IMR-90 (cell line): ENCODE results near the gene HDAC9. TPM values are rescaled to one million over a fixed set of nuclear protein-coding genes. Genes with fewer than 3 reads are reported as not detected.
A peak's percentile ranks its signal among the peaks of the same experiment; 100 is the strongest.

Experiments
- ATAC-seq: fragments of 200-7000 bp; cut with Tn5 transposase; 2 replicates; pipeline ENCODE4 v1.9.1; 2020; ENCODE audit warnings: low read depth, mild to moderate bottlenecking, moderate library complexity
- BruUV-seq: library from RNA; stranded (reverse); fragments of 400-500 nt; replicated peaks from 2 replicates; lab custom pipeline; 2021; lab: Mats Ljungman, UMichigan
- CTCF ChIA-PET: fragments of 300-600 bp; formaldehyde crosslinking; extraction: SDS; loops from one replicate; lab custom pipeline; 2021; ENCODE audit warnings: antibody characterized with exemption; lab: Yijun Ruan, JAX
- POLR2A ChIA-PET: fragments of 300-600 bp; sonication (Branson Sonifier 250); formaldehyde crosslinking; loops from one replicate; lab custom pipeline; 2022; ENCODE audit warnings: antibody characterized with exemption; ENCODE audit not compliant: unreplicated experiment; lab: Charles Lee
- DNase-seq: peaks from one replicate; pipeline ENCODE4 v3.0.0; 2013
- H2AFZ ChIP-seq: replicated peaks from 2 replicates; pipeline ENCODE3; 2013; ENCODE audit warnings: low read length, mild to moderate bottlenecking; ENCODE audit not compliant: poor library complexity
- H2AK5ac ChIP-seq: 2 replicates; pipeline ENCODE4 v1.6.1; 2013; ENCODE audit warnings: low read depth, low read length, inconsistent platforms
- H2AK9ac ChIP-seq: replicated peaks from 2 replicates; pipeline ENCODE3; 2013; ENCODE audit warnings: mild to moderate bottlenecking, low read depth, low read length, moderate library complexity; ENCODE audit not compliant: poor library complexity
- H2BK120ac ChIP-seq: 2 replicates; pipeline ENCODE4 v1.6.1; 2013; ENCODE audit warnings: low read depth, low read length, inconsistent platforms
- H2BK15ac ChIP-seq: 3 replicates; pipeline ENCODE4 v1.6.1; 2013; ENCODE audit warnings: low read depth, low read length, inconsistent platforms
- H2BK20ac ChIP-seq: 2 replicates; pipeline ENCODE4 v1.6.1; 2013; ENCODE audit warnings: low read depth, mild to moderate bottlenecking, inconsistent platforms, low read length, moderate library complexity
- H2BK5ac ChIP-seq: 2 replicates; pipeline ENCODE4 v1.6.1; 2013; ENCODE audit warnings: mild to moderate bottlenecking, low read depth, low read length, inconsistent platforms; ENCODE audit not compliant: poor library complexity, severe bottlenecking
- H3K14ac ChIP-seq: replicated peaks from 2 replicates; pipeline ENCODE4 v1.6.1; 2013; ENCODE audit warnings: low read depth, low read length, inconsistent platforms
- H3K18ac ChIP-seq: 2 replicates; pipeline ENCODE4 v1.6.1; 2013; ENCODE audit warnings: low read depth, low read length, control low read depth
- H3K23ac ChIP-seq: 2 replicates; pipeline ENCODE4 v1.6.1; 2013; ENCODE audit warnings: low read depth, low read length, inconsistent platforms
- H3K27ac ChIP-seq: 2 replicates; pipeline ENCODE4 v1.5.1; 2013; ENCODE audit warnings: mild to moderate bottlenecking, control low read depth, low read length; ENCODE audit not compliant: insufficient read depth
- H3K27me3 ChIP-seq: 2 replicates; pipeline ENCODE4 v1.6.1; 2013; ENCODE audit warnings: low read length; ENCODE audit not compliant: control insufficient read depth, insufficient read depth
- H3K36me3 ChIP-seq: 2 replicates; pipeline ENCODE4 v1.6.1; 2013; ENCODE audit warnings: low read length, mixed read lengths; ENCODE audit not compliant: control insufficient read depth, insufficient read depth
- H3K4ac ChIP-seq: 2 replicates; pipeline ENCODE4 v1.6.1; 2013; ENCODE audit warnings: low read depth, low read length, inconsistent platforms
- H3K4me1 ChIP-seq: 2 replicates; pipeline ENCODE4 v1.6.1; 2013; ENCODE audit warnings: low read length, mixed read lengths; ENCODE audit not compliant: control insufficient read depth, insufficient read depth
- H3K4me2 ChIP-seq: 2 replicates; pipeline ENCODE4 v1.6.1; 2013; ENCODE audit warnings: low read depth, mild to moderate bottlenecking, control low read depth, low read length, moderate library complexity
- H3K4me3 ChIP-seq: 2 replicates; pipeline ENCODE4 v1.5.1; 2013; ENCODE audit warnings: low read depth, mild to moderate bottlenecking, control low read depth, low read length, moderate library complexity; ENCODE audit not compliant: insufficient read depth
- H3K56ac ChIP-seq: 2 replicates; pipeline ENCODE4 v1.6.1; 2013; ENCODE audit warnings: low read length, inconsistent platforms; ENCODE audit not compliant: insufficient read depth; ENCODE audit errors: extremely low read depth
- H3K79me1 ChIP-seq, 2 experiments: 2 replicates each; pipeline ENCODE4 v1.6.1; 2013; ENCODE audit warnings: low read length in 2 of 2, inconsistent platforms in 1 of 2, low read depth in 1 of 2
- H3K9ac ChIP-seq: 2 replicates; pipeline ENCODE4 v1.6.1; 2013; ENCODE audit warnings: low read depth, low read length, control low read depth
- H3K9me1 ChIP-seq: 2 replicates; pipeline ENCODE4 v1.6.1; 2013; ENCODE audit warnings: low read length, inconsistent platforms; ENCODE audit not compliant: insufficient read depth
- H3K9me3 ChIP-seq: 2 replicates; pipeline ENCODE4 v1.6.1; 2013; ENCODE audit warnings: low read length; ENCODE audit not compliant: control insufficient read depth, insufficient read depth
- H4K20me1 ChIP-seq: 2 replicates; pipeline ENCODE4 v1.6.1; 2013; ENCODE audit warnings: low read length, inconsistent platforms; ENCODE audit not compliant: insufficient read depth
- H4K5ac ChIP-seq: 2 replicates; pipeline ENCODE4 v1.6.1; 2013; ENCODE audit warnings: mild to moderate bottlenecking, low read depth, low read length, control low read depth
- H4K8ac ChIP-seq, 2 experiments: 2 replicates each; pipeline ENCODE4 v1.6.1; 2013; ENCODE audit warnings: low read depth in 2 of 2, low read length in 2 of 2, control low read depth in 1 of 2, inconsistent platforms in 1 of 2
- H4K91ac ChIP-seq: 2 replicates; pipeline ENCODE4 v1.6.1; 2013; ENCODE audit warnings: low read depth, low read length, inconsistent platforms; ENCODE audit not compliant: insufficient read depth
- BHLHE40 ChIP-seq: fragments of 150-350 bp; IDR thresholded peaks from 2 replicates; pipeline ENCODE4 v1.6.1; 2016; ENCODE audit warnings: mild to moderate bottlenecking, low read depth, low read length
- CEBPB ChIP-seq: IDR thresholded peaks from 2 replicates; pipeline ENCODE4 v1.6.1; 2012; ENCODE audit warnings: low read depth, low read length, improper control_type of control experiment
- CHD1 ChIP-seq: IDR thresholded peaks from 2 replicates; pipeline ENCODE4 v1.6.1; 2012; ENCODE audit warnings: low read depth, low read length, improper control_type of control experiment
- CTCF ChIP-seq: conservative IDR thresholded peaks from 2 replicates; pipeline ENCODE4 v1.5.1; 2012; ENCODE audit warnings: mild to moderate bottlenecking, low read depth, low read length, improper control_type of control experiment
- ELK1 ChIP-seq: fragments of 150-350 bp; IDR thresholded peaks from 2 replicates; pipeline ENCODE4 v1.6.1; 2016; ENCODE audit warnings: low read depth, mild to moderate bottlenecking, low read length, moderate library complexity, borderline replicate concordance
- FOS ChIP-seq: fragments of 150-350 bp; IDR thresholded peaks from 2 replicates; pipeline ENCODE4 v1.6.1; 2016; ENCODE audit warnings: low read depth, low read length
- MAFK ChIP-seq: IDR thresholded peaks from 2 replicates; pipeline ENCODE4 v1.6.1; 2012; ENCODE audit warnings: low read depth, low read length, improper control_type of control experiment
- MAZ ChIP-seq: IDR thresholded peaks from 2 replicates; pipeline ENCODE4 v1.6.1; 2012; ENCODE audit warnings: low read depth, mild to moderate bottlenecking, low read length, improper control_type of control experiment, moderate library complexity, borderline replicate concordance
- MXI1 ChIP-seq: IDR thresholded peaks from 2 replicates; pipeline ENCODE4 v1.6.1; 2012; ENCODE audit warnings: low read depth, mild to moderate bottlenecking, low read length, moderate library complexity, borderline replicate concordance
- NFE2L2 ChIP-seq: fragments of 150-350 bp; IDR thresholded peaks from 2 replicates; pipeline ENCODE4 v1.6.1; 2016; ENCODE audit warnings: low read depth, mild to moderate bottlenecking, low read length
- POLR2A ChIP-seq: IDR thresholded peaks from 2 replicates; pipeline ENCODE4 v1.6.1; 2012; ENCODE audit warnings: mild to moderate bottlenecking, low read depth, low read length
- RAD21 ChIP-seq: IDR thresholded peaks from 2 replicates; pipeline ENCODE4 v1.6.1; 2012; ENCODE audit warnings: low read length, improper control_type of control experiment
- RCOR1 ChIP-seq: IDR thresholded peaks from 2 replicates; pipeline ENCODE4 v1.6.1; 2012; ENCODE audit warnings: mild to moderate bottlenecking, low read length, improper control_type of control experiment; ENCODE audit not compliant: insufficient replicate concordance
- RFX5 ChIP-seq: IDR thresholded peaks from 2 replicates; pipeline ENCODE4 v1.8.0; 2012; ENCODE audit warnings: low read depth, mild to moderate bottlenecking, low read length, moderate library complexity
- SMC3 ChIP-seq: fragments of 150-350 bp; IDR thresholded peaks from 2 replicates; pipeline ENCODE4 v1.6.1; 2016; ENCODE audit warnings: low read depth, mild to moderate bottlenecking, antibody characterized with exemption, low read length, moderate library complexity
- USF2 ChIP-seq: fragments of 150-350 bp; IDR thresholded peaks from 2 replicates; pipeline ENCODE4 v1.6.1; 2017; ENCODE audit warnings: mild to moderate bottlenecking, antibody characterized with exemption, low read length, low read depth
- WGBS, 2 experiments: methylation state at CpG; one replicate each; pipeline versions ENCODE4 v1.1.5 to v1.1.7; 2013; ENCODE audit warnings: missing lambda C conversion rate in 2 of 2; ENCODE audit not compliant: insufficient read length in 1 of 2; ENCODE audit errors: extremely low coverage in 2 of 2; 5-methylcytosine and 5-hydroxymethylcytosine counted together
- dilution Hi-C: fragments of 300-500 bp; cut with HindIII; formaldehyde crosslinking; loops from one replicate; pipeline ENCODE4 v1.14.3; 2018; ENCODE audit warnings: low sequenced_read_pairs; ENCODE audit not compliant: unreplicated experiment
- in situ Hi-C: fragments of 300-500 bp; cut with MboI; formaldehyde crosslinking; loops from 3 replicates; pipeline ENCODE4 v1.14.3; 2019; ENCODE audit warnings: low sequenced_read_pairs, inconsistent platforms, mixed read lengths
- intact Hi-C: fragments of 100-400 bp; cut with micrococcal nuclease; formaldehyde crosslinking; loops from 2 replicates; pipeline ENCODE4 v1.10.0; 2022
- polyA plus RNA-seq, 3 experiments: library from polyadenylated mRNA; depleted of rRNA; stranded (reverse); fragments of >200 nt; gene quantifications; 2 replicates each; pipeline ENCODE4 v1.2.3, GENCODE V29; 2012; ENCODE audit warnings: low replicate concordance in 1 of 3
- total RNA-seq: library from RNA; depleted of rRNA; stranded (reverse); fragments of >200 nt; gene quantifications from 2 replicates; pipeline ENCODE4 v1.2.3, GENCODE V29; 2012

Gene HDAC9
- total and polyA plus RNA-seq, 2 of the 4 experiments (the other 2 are of a cell fraction): 4.3 to 24.7 TPM

GRCh38 chr7:18458830-18459229 lies 36.7 kb upstream of the HDAC9 start:
- Histone ChIP-seq H3K14ac (no peak overlapping the region), H3K4me3 (no peak overlapping the region), H2AFZ (peak overlapping the region; percentile 44), H4K20me1 (no peaks in the 10 kb centered on the region), H3K56ac (no peak overlapping the region), H3K36me3 (no peaks in the 10 kb centered on the region), H4K8ac (no peak overlapping the region), H3K23ac (no peak overlapping the region), H3K4me1 (no peaks in the 10 kb centered on the region), H3K4me2 (no peak overlapping the region), H3K9ac (no peak overlapping the region), H2BK15ac (no peak overlapping the region), H2BK20ac (no peak overlapping the region), H2BK5ac (no peak overlapping the region), H3K9me3 (no peaks in the 10 kb centered on the region), H2AK5ac (no peak overlapping the region), H2BK120ac (no peak overlapping the region), H4K5ac (no peak overlapping the region), H3K27ac (no peak overlapping the region), H3K79me1 (no peaks in the 10 kb centered on the region), H3K9me1 (no peaks in the 10 kb centered on the region), H3K27me3 (no peaks in the 10 kb centered on the region), H3K4ac (no peak overlapping the region), H2AK9ac (no peak overlapping the region), H3K18ac (no peak overlapping the region), H4K91ac (no peak overlapping the region)
- dilution Hi-C loops (no loop called here), intact Hi-C loops (no loop called here), in situ Hi-C loops (no loop called here)
- TF ChIP-seq RAD21: no peak
- no peak for TF ChIP-seq RCOR1
- TF ChIP-seq SMC3: no peak
- TF ChIP-seq MXI1: no peak
- no peak for TF ChIP-seq MAFK
- TF ChIP-seq NFE2L2: no peak
- no peak for TF ChIP-seq BHLHE40
- TF ChIP-seq RFX5: no peak
- no peak for TF ChIP-seq FOS
- no peak for TF ChIP-seq POLR2A
- TF ChIP-seq ELK1: no peak
- no peak for TF ChIP-seq CEBPB
- no peak for TF ChIP-seq MAZ
- no peak for TF ChIP-seq CHD1
- no peak for TF ChIP-seq CTCF
- no peak for TF ChIP-seq USF2
- ChIA-PET POLR2A (no interaction called here), CTCF (no interaction called here)
- DNase-seq (no peak), ATAC-seq (no peak)
- no TSS peak for BruUV-seq
- 94% methylated on average over 3 of the region's 5 CpGs; no CpG with 5 or more reads in 1 of the 2 experiments for WGBS, 2 experiments
